ENCODE data around the gene FARP1.

Gene FARP1

GRCh38 chr13:98219685-98220084 lies 76.8 kb downstream of the FARP1 start:
- Histone ChIP-seq H3K4me3 (ENCODE audit: low read length) (no peak overlapping the region), H3K9me2 (replicated peaks; ENCODE audit: control insufficient read depth, low read length) (no peaks in the 10 kb centered on the region), H3K27me3 (ENCODE audit: control insufficient read depth, low read length) (no peaks in the 10 kb centered on the region), H3K36me3 (ENCODE audit: control insufficient read depth, low read length) (no peaks in the 10 kb centered on the region), H3K79me2 (ENCODE audit: control insufficient read depth, low read length) (no peaks in the 10 kb centered on the region), H3K4me2 (ENCODE audit: low read length) (no peak overlapping the region), H3K4me1 (ENCODE audit: control insufficient read depth, low read length) (no peaks in the 10 kb centered on the region), H3F3A (ENCODE audit: control insufficient read depth, insufficient read depth) (no peaks in the 10 kb centered on the region), H3K27ac (ENCODE audit: low read depth, low read length) (no peak overlapping the region), H3K9me3 (ENCODE audit: control insufficient read depth, insufficient read depth, low read length) (no peaks in the 10 kb centered on the region), H4K20me1 (ENCODE audit: control insufficient read depth, insufficient read depth, low read depth, low read length) (no peaks in the 10 kb centered on the region)
- TF ChIP-seq EZH2phosphoT487 (IDR thresholded peaks at IDR 0.05; ENCODE audit: borderline replicate concordance, low read length): no peak
- no peak for TF ChIP-seq CTCF (IDR thresholded peaks at IDR 0.05; ENCODE audit: low read depth, low read length, poor library complexity, severe bottlenecking)

- Histone ChIP-seq H3K27me3 (ENCODE audit: control insufficient read depth, low read length) (no peaks in the 10 kb centered on the region), H3K4me3 (ENCODE audit: low read length) (no peak overlapping the region), H3K79me2 (ENCODE audit: control insufficient read depth, low read length) (no peaks in the 10 kb centered on the region), H3K9me2 (replicated peaks; ENCODE audit: control insufficient read depth, low read length) (no peaks in the 10 kb centered on the region), H3K27ac (ENCODE audit: low read depth, low read length) (no peak overlapping the region), H4K20me1 (ENCODE audit: control insufficient read depth, insufficient read depth, low read depth, low read length) (no peaks in the 10 kb centered on the region), H3K4me2 (ENCODE audit: low read length) (no peak overlapping the region), H3K9me3 (ENCODE audit: control insufficient read depth, insufficient read depth, low read length) (no peaks in the 10 kb centered on the region), H3K4me1 (ENCODE audit: control insufficient read depth, low read length) (no peaks in the 10 kb centered on the region), H3K36me3 (ENCODE audit: control insufficient read depth, low read length) (no peaks in the 10 kb centered on the region), H3F3A (ENCODE audit: control insufficient read depth, insufficient read depth) (no peaks in the 10 kb centered on the region)
- TF ChIP-seq EZH2phosphoT487 (IDR thresholded peaks at IDR 0.05; ENCODE audit: borderline replicate concordance, low read length) (no peak), CTCF (IDR thresholded peaks at IDR 0.05; ENCODE audit: low read depth, low read length, poor library complexity, severe bottlenecking) (no peak)
Measured at GRCh38 chr13:98220271-98220791, 77.4 kb downstream of the FARP1 start.

- TF ChIP-seq CTCF (IDR thresholded peaks at IDR 0.05; ENCODE audit: low read depth, low read length, poor library complexity, severe bottlenecking) (no peak), EZH2phosphoT487 (IDR thresholded peaks at IDR 0.05; ENCODE audit: borderline replicate concordance, low read length) (no peak)
- no peaks in the 10 kb centered on the region for H3K79me2 ChIP-seq (ENCODE audit: control insufficient read depth, low read length)
- H3K27ac ChIP-seq (ENCODE audit: low read depth, low read length): no peak overlapping the region
- no peaks in the 10 kb centered on the region for H3K36me3 ChIP-seq (ENCODE audit: control insufficient read depth, low read length)
- H3K9me3 ChIP-seq (ENCODE audit: control insufficient read depth, insufficient read depth, low read length): no peaks in the 10 kb centered on the region
- H4K20me1 ChIP-seq (ENCODE audit: control insufficient read depth, insufficient read depth, low read depth, low read length): no peaks in the 10 kb centered on the region
- H3K4me1 ChIP-seq (ENCODE audit: control insufficient read depth, low read length): no peaks in the 10 kb centered on the region
- H3K4me2 ChIP-seq (ENCODE audit: low read length): no peak overlapping the region
- no peaks in the 10 kb centered on the region for H3F3A ChIP-seq (ENCODE audit: control insufficient read depth, insufficient read depth)
- H3K9me2 ChIP-seq (replicated peaks; ENCODE audit: control insufficient read depth, low read length): no peaks in the 10 kb centered on the region
- no peaks in the 10 kb centered on the region for H3K27me3 ChIP-seq (ENCODE audit: control insufficient read depth, low read length)
- H3K4me3 ChIP-seq (ENCODE audit: low read length): no peak overlapping the region
Measured at GRCh38 chr13:98221234-98221633, 78.3 kb downstream of the FARP1 start.

All from DOHH2 (cell line).